H9 (cell line): ENCODE results near the gene MDFI. TPM values are rescaled to one million over a fixed set of nuclear protein-coding genes. Genes with fewer than 3 reads are reported as not detected.

ENCODE experiments used
- DNase-seq: peaks from one replicate; pipeline ENCODE4 v3.0.0-alpha.2; 2017
- H2AFZ ChIP-seq: one replicate; pipeline ENCODE4 v1.6.1; 2013; ENCODE audit warnings: mild to moderate bottlenecking, low read length, control low read depth, moderate library complexity
- H2AK5ac ChIP-seq: 2 replicates; pipeline ENCODE4 v1.6.1; 2013; ENCODE audit warnings: low read length, control low read depth, mixed read lengths; ENCODE audit not compliant: insufficient read length
- H2BK120ac ChIP-seq: one replicate; pipeline ENCODE4 v1.6.1; 2013; ENCODE audit warnings: low read depth, mild to moderate bottlenecking, low read length, control low read depth, inconsistent platforms; ENCODE audit not compliant: poor library complexity, severe bottlenecking
- H2BK12ac ChIP-seq: 2 replicates; pipeline ENCODE4 v1.6.1; 2013; ENCODE audit warnings: low read length, control low read depth, mixed read lengths, low read depth; ENCODE audit not compliant: insufficient read length
- H2BK15ac ChIP-seq: 2 replicates; pipeline ENCODE4 v1.6.1; 2013; ENCODE audit warnings: low read depth, low read length, control low read depth
- H2BK20ac ChIP-seq: one replicate; pipeline ENCODE4 v1.6.1; 2013; ENCODE audit warnings: low read depth, mild to moderate bottlenecking, low read length, control low read depth, inconsistent platforms; ENCODE audit not compliant: poor library complexity, severe bottlenecking
- H2BK5ac ChIP-seq: 2 replicates; pipeline ENCODE4 v1.6.1; 2013; ENCODE audit warnings: low read length, control low read depth, mixed read lengths; ENCODE audit not compliant: insufficient read length
- H3K14ac ChIP-seq: 2 replicates; pipeline ENCODE4 v1.6.1; 2013; ENCODE audit warnings: low read length, control low read depth; ENCODE audit not compliant: insufficient read depth
- H3K18ac ChIP-seq: 2 replicates; pipeline ENCODE4 v1.6.1; 2013; ENCODE audit warnings: low read depth, mild to moderate bottlenecking, mixed read lengths, low read length, control low read depth; ENCODE audit not compliant: insufficient read length
- H3K23ac ChIP-seq: 2 replicates; pipeline ENCODE4 v1.6.1; 2013; ENCODE audit warnings: low read length, control low read depth, mixed read lengths, low read depth; ENCODE audit not compliant: insufficient read length
- H3K23me2 ChIP-seq: 2 replicates; pipeline ENCODE4 v1.6.1; 2013; ENCODE audit warnings: low read depth, mild to moderate bottlenecking, mixed read lengths, low read length, control low read depth; ENCODE audit not compliant: insufficient read length, poor library complexity, severe bottlenecking
- H3K27ac ChIP-seq: 2 replicates; pipeline ENCODE4 v1.5.1; 2013; ENCODE audit warnings: low read length, control low read depth, mixed read lengths, low read depth; ENCODE audit not compliant: insufficient read length
- H3K27me3 ChIP-seq: 2 replicates; pipeline ENCODE4 v1.6.1; 2013; ENCODE audit warnings: low read length, control low read depth, inconsistent platforms; ENCODE audit not compliant: insufficient read depth
- H3K4ac ChIP-seq: 2 replicates; pipeline ENCODE4 v1.6.1; 2013; ENCODE audit warnings: low read depth, mild to moderate bottlenecking, control low read depth, inconsistent platforms, low read length, moderate library complexity
- H3K4me1 ChIP-seq: 2 replicates; pipeline ENCODE4 v1.6.1; 2013; ENCODE audit warnings: low read length, control low read depth, inconsistent platforms; ENCODE audit not compliant: insufficient read depth
- H3K4me2 ChIP-seq: 2 replicates; pipeline ENCODE4 v1.6.1; 2013; ENCODE audit warnings: low read length, control low read depth, mixed read lengths; ENCODE audit not compliant: insufficient read length, insufficient read depth
- H3K56ac ChIP-seq: 2 replicates; pipeline ENCODE4 v1.6.1; 2013; ENCODE audit warnings: low read depth, mild to moderate bottlenecking, mixed read lengths, low read length, control low read depth; ENCODE audit not compliant: insufficient read length
- H3K79me1 ChIP-seq: 2 replicates; pipeline ENCODE4 v1.6.1; 2013; ENCODE audit warnings: low read depth, mild to moderate bottlenecking, moderate library complexity, low read length, control low read depth, inconsistent platforms; ENCODE audit not compliant: insufficient read depth, poor library complexity, severe bottlenecking
- H3K79me2 ChIP-seq: 2 replicates; pipeline ENCODE4 v1.6.1; 2013; ENCODE audit warnings: low read length, control low read depth, inconsistent platforms; ENCODE audit not compliant: insufficient read depth
- H3K9ac ChIP-seq: 2 replicates; pipeline ENCODE4 v1.6.1; 2013; ENCODE audit warnings: low read length, control low read depth, mixed read lengths; ENCODE audit not compliant: insufficient read length; ENCODE audit errors: extremely low read depth
- H3K9me3 ChIP-seq: one replicate; pipeline ENCODE4 v1.6.1; 2013; ENCODE audit warnings: low read depth, low read length, inconsistent platforms; ENCODE audit not compliant: control insufficient read depth
- H3T11ph ChIP-seq: one replicate; pipeline ENCODE4 v1.6.1; 2013; ENCODE audit warnings: mild to moderate bottlenecking, low read length, control low read depth, inconsistent platforms
- H4K20me1 ChIP-seq: one replicate; pipeline ENCODE4 v1.6.1; 2013; ENCODE audit not compliant: control insufficient read depth, insufficient read length, insufficient read depth
- H4K5ac ChIP-seq: 2 replicates; pipeline ENCODE4 v1.6.1; 2013; ENCODE audit warnings: low read depth, mild to moderate bottlenecking, mixed read lengths, low read length, control low read depth; ENCODE audit not compliant: insufficient read length
- H4K8ac ChIP-seq: replicated peaks from 2 replicates; pipeline ENCODE4 v1.6.1; 2013; ENCODE audit warnings: low read length, control low read depth, mixed read lengths, low read depth; ENCODE audit not compliant: insufficient read length
- H4K91ac ChIP-seq: 2 replicates; pipeline ENCODE4 v1.6.1; 2013; ENCODE audit warnings: low read depth, mild to moderate bottlenecking, moderate library complexity, mixed read lengths, low read length, control low read depth; ENCODE audit not compliant: insufficient read length
- H3K27ac Mint-ChIP-seq, 3 experiments: 2 replicates in 2 of 3; 3 replicates in 1 of 3; pipeline ENCODE4 v1.8.0; 2020 to 2021; ENCODE audit warnings: mixed read lengths in 3 of 3, mild to moderate bottlenecking in 1 of 3, moderate library complexity in 1 of 3
- H3K27me3 Mint-ChIP-seq: 2 replicates; pipeline ENCODE4 v1.8.0; 2021; ENCODE audit warnings: low read depth, mild to moderate bottlenecking, moderate library complexity, mixed read lengths
- H3K36me3 Mint-ChIP-seq, 3 experiments: 2 replicates in 2 of 3; 3 replicates in 1 of 3; pipeline ENCODE4 v1.8.0; 2020 to 2021; ENCODE audit warnings: low read depth in 3 of 3, mixed read lengths in 3 of 3; ENCODE audit not compliant: insufficient read depth in 1 of 3
- H3K4me1 Mint-ChIP-seq, 2 experiments: 2 replicates each; pipeline ENCODE4 v1.8.0; 2020; ENCODE audit warnings: mixed read lengths in 2 of 2
- H3K4me3 Mint-ChIP-seq, 2 experiments: 2 replicates in 1 of 2; 3 replicates in 1 of 2; pipeline ENCODE4 v1.8.0; 2020 to 2021; ENCODE audit warnings: mild to moderate bottlenecking in 2 of 2, mixed read lengths in 2 of 2, moderate library complexity in 1 of 2
- H3K9me3 Mint-ChIP-seq, 2 experiments: 2 replicates in 1 of 2; 3 replicates in 1 of 2; pipeline ENCODE4 v1.8.0; 2020; ENCODE audit warnings: mild to moderate bottlenecking in 2 of 2, mixed read lengths in 2 of 2, moderate library complexity in 1 of 2
- CTCF ChIP-seq: fragments of 200-600 bp; sonication (generic); conservative IDR thresholded peaks from 3 replicates; pipeline ENCODE4 v1.8.0; 2021; ENCODE audit warnings: antibody characterized with exemption, mild to moderate bottlenecking
- WGBS: extraction: QIAGEN DNeasy Blood & Tissue Kit; methylation state at CpG from one replicate; pipeline ENCODE4 v1.1.7; 2013; ENCODE audit warnings: missing lambda C conversion rate, low lambda C conversion rate, mixed read lengths; ENCODE audit not compliant: insufficient read length; ENCODE audit errors: extremely low coverage; 5-methylcytosine and 5-hydroxymethylcytosine counted together
- total RNA-seq: library from RNA; stranded (reverse); gene quantifications from 2 replicates; pipeline ENCODE4 v1.2.1, GENCODE V29; 2021

Gene MDFI
- total RNA-seq, 1 experiment from 2014 or later, result 45.0 TPM

GRCh38 chr6:41645007-41645618 is 6.8 kb downstream of the MDFI start:
- Histone ChIP-seq H2AFZ (no peak overlapping the region), H2BK5ac (no peak overlapping the region), H2AK5ac (no peak overlapping the region), H2BK12ac (no peak overlapping the region), H4K20me1 (no peaks in the 10 kb centered on the region), H3K56ac (no peak overlapping the region), H4K91ac (no peak overlapping the region), H4K5ac (no peak overlapping the region), H2BK15ac (no peak overlapping the region), H3K9me3 (no peaks in the 10 kb centered on the region), H3T11ph (no peak overlapping the region), H4K8ac (no peak overlapping the region), H3K23me2 (no peaks in the 10 kb centered on the region), H3K23ac (no peak overlapping the region), H3K9ac (no peak overlapping the region), H3K4me2 (no peak overlapping the region), H3K27ac (no peak overlapping the region), H3K79me1 (no peaks in the 10 kb centered on the region), H3K4me1 (peaks cover 9% of the 10 kb centered on the region; the same call in 1 of the 2 replicates), H2BK120ac (no peak overlapping the region), H3K18ac (no peak overlapping the region), H3K4ac (no peak overlapping the region), H3K14ac (no peak overlapping the region), H2BK20ac (no peak overlapping the region), H3K79me2 (no peaks in the 10 kb centered on the region), H3K27me3 (no peaks in the 10 kb centered on the region)
- Mint-ChIP-seq H3K9me3 (no peaks in the 10 kb centered on the region), H3K27me3 (peaks cover 18% of the 10 kb centered on the region), H3K36me3 (peaks cover 31 to 48% (median 44%) of the 10 kb centered on the region in 3 experiments), H3K4me1 (peaks cover 43 to 51% of the 10 kb centered on the region in 2 experiments), H3K4me3 (peak overlapping the region in 1 of 2 experiments; percentile 60; a peak in 2 of 5 replicates), H3K27ac (0 out of 7 replicates have a peak overlapping the region, but pooled peaks of 1 of the 3 experiments have one; percentile 12)
- no peak for TF ChIP-seq CTCF
- no CpG with 5 or more reads among the region's 12 CpGs for WGBS
- no peak for DNase-seq
